ENCODE measurements around the gene ZNF146. TPM values are rescaled to one million over a fixed set of nuclear protein-coding genes. Genes with fewer than 3 reads are reported as not detected.

ZNF146 gene
- polyA plus RNA-seq, 6 donors from 2014 or later, result 28.0 to 85.3 (median 67.6) TPM

GRCh38 chr19:36246006-36246481 is 31.1 kb downstream of the ZNF146 start:
- H3K27me3 Mint-ChIP-seq, result peaks cover 4 to 18% (median 14%) of the 10 kb centered on the region in 3 donors
- H3K27ac Mint-ChIP-seq, result no peak overlapping the region
- H3K36me3 Mint-ChIP-seq, result no peaks in the 10 kb centered on the region
- DNase-seq (no peak), ATAC-seq (ENCODE audit: low read depth in 2 of 2) (no peak)
- H3K4me1 Mint-ChIP-seq, result peaks cover 4 to 11% (median 6%) of the 10 kb centered on the region in 3 donors
- peaks cover 4 to 37% (median 25%) of the 10 kb centered on the region in 7 donors for H3K9me3 Mint-ChIP-seq
- H3K4me3 Mint-ChIP-seq, result peak overlapping the region in 4 of 8 donors; percentile 37 to 74 (median 59)

DNA sequence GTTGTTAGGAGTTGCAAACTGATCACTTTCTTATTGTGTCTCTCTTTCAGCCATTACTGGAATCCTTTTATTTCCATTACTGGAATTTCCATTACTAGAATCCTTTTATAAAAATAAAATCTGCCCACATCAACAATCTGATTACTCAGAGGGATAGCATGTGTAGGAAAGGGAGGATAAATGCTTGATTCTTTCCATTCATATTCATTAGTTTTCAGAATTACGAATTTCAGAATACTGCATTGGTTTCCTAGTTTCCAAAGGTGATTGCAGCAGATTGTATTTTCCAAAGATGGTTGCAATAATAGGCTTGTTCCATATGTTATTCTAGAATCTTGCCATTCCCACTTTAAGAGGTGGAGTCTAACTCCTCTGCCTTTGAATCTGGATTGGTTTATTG is 37.1 kb downstream of the ZNF146 start:
- peaks cover 5 to 13% of the 10 kb centered on the region in 2 donors for H3K36me3 Mint-ChIP-seq
- peaks cover 0 to 26% (median 2%) of the 10 kb centered on the region in 7 donors for H3K9me3 Mint-ChIP-seq
- no peak for ATAC-seq (ENCODE audit: low read depth in 2 of 2)
- no peaks in the 10 kb centered on the region for H3K27me3 Mint-ChIP-seq
- no peak overlapping the region for H3K27ac Mint-ChIP-seq
- H3K4me3 Mint-ChIP-seq, result no peak overlapping the region
- no peak for DNase-seq
- H3K4me1 Mint-ChIP-seq, result no peaks in the 10 kb centered on the region

DNA sequence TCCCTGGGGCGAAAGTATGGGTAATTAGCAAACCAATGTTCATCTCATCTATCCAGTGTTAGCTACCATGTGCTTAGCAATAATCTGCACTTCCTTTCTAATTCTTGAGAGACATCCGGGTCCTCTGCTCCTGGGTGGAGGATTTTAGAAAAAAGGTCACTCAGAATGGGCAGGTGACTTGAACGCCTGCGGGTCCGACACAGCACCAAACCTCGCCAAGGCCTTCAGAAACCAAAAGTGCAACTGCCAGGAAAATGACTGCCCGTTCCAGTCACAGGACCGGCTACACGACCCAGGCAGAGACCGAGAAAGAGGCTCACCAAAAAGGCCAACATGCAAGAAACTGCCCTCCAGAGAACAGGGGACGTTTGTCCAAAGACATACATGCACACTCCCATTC is 39.9 kb downstream of the ZNF146 start:
- peaks cover 0 to 10% (median 8%) of the 10 kb centered on the region in 3 donors for H3K27me3 Mint-ChIP-seq
- DNase-seq, result no peak
- no peak overlapping the region for H3K27ac Mint-ChIP-seq
- H3K4me3 Mint-ChIP-seq, result peak overlapping the region in 1 of 8 donors; percentile 33
- H3K4me1 Mint-ChIP-seq, result no peaks in the 10 kb centered on the region
- peaks cover 0 to 23% (median 6%) of the 10 kb centered on the region in 7 donors for H3K9me3 Mint-ChIP-seq
- peaks cover 5 to 21% of the 10 kb centered on the region in 2 donors for H3K36me3 Mint-ChIP-seq
- ATAC-seq (ENCODE audit: low read depth in 2 of 2), result no peak

DNA sequence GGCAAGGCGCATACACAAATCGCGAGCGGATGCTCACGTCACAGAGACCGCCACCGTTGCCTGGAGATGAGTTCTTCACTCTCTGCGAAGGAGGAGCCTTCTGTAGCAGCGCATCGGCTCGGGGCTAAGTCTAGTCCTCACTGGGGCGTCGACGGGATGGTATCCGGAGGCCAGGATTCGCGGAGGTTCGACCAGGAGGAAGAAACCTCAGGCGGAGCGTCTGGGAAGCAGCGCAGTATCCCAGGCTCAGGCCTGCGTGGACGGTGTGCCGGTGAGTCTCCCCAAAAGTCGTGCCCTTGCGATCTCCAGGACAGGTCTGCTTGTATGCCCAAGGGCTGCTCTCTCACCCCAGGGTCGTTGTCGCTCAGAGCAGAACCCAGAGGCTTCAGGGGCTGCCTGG is 40.4 kb downstream of the ZNF146 start:
- DNase-seq, result no peak
- H3K4me3 Mint-ChIP-seq, result no peak overlapping the region
- no peak for ATAC-seq (ENCODE audit: low read depth in 2 of 2)
- H3K9me3 Mint-ChIP-seq, result peaks cover 0 to 23% (median 6%) of the 10 kb centered on the region in 7 donors
- peaks cover 5 to 21% of the 10 kb centered on the region in 2 donors for H3K36me3 Mint-ChIP-seq
- no peak overlapping the region for H3K27ac Mint-ChIP-seq
- no peaks in the 10 kb centered on the region for H3K4me1 Mint-ChIP-seq
- H3K27me3 Mint-ChIP-seq, result peaks cover 0 to 10% (median 8%) of the 10 kb centered on the region in 3 donors

DNA sequence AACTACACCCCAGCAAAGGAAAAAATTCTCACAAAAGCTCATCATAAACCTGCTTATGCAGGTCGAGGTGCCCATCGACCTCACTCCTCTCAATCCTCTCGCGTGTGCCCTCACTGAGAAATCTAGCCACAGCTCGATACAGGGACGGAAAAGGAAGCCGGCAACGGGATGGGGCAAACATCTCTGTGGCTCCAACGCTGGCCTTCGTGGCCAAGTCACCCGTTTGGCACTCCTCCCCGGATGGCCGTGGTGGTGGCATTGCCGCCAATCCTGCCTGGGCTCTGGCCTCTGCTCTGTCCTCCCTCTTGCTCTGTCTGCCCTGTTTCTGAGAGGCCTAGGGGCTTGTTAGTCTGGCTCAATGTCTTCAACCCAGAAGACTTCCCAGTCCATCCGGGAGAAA is 41.2 kb downstream of the ZNF146 start:
- Mint-ChIP-seq H3K27ac (no peak overlapping the region), H3K27me3 (peaks cover 0 to 10% (median 8%) of the 10 kb centered on the region in 3 donors), H3K36me3 (peaks cover 5 to 21% of the 10 kb centered on the region in 2 donors), H3K4me1 (no peaks in the 10 kb centered on the region), H3K4me3 (peak overlapping the region in 1 of 8 donors; percentile 26), H3K9me3 (peaks cover 0 to 23% (median 6%) of the 10 kb centered on the region in 7 donors)
- DNase-seq (no peak), ATAC-seq (ENCODE audit: low read depth in 2 of 2) (no peak)

DNA sequence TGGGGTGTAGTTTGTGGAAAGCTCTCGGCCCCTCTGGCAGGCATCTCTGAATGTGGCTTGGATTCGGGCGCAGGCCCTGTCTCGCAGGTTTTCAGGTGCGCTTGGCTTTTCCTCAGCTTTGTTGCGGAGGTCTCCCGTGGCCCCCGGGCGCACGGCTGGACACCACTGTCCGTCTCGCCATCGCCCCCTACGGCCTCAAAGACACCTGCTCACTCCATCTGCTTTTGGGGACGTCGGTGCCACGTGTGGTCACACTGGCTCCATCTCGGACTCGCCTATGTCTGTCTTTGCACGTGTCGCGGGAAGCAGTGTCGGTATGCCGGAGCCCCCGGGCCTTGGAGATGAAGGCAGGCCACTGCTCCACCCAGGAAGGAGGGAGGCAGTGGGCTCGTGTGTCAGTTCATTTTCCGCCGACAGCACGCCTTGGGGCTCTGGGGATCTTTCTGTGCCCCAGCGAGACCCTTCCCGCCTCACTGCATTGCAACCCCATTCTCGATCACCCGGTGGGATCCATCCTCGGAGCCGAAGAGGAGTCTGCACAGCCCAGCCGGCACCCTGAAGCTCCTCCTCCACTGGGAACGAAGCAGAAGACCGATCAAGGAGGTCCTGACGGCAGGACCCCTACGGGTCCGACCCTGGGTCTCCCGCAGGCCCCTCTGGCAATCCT is 42.1 kb downstream of the ZNF146 start:
- no peak overlapping the region for H3K4me3 Mint-ChIP-seq
- H3K9me3 Mint-ChIP-seq, result peaks cover 0 to 20% (median 6%) of the 10 kb centered on the region in 7 donors

GRCh38 chr19:36257520-36257876 is 42.6 kb downstream of the ZNF146 start:
- DNase-seq (no peak), ATAC-seq (ENCODE audit: low read depth in 2 of 2) (no peak)
- H3K9me3 Mint-ChIP-seq, result peaks cover 0 to 20% (median 6%) of the 10 kb centered on the region in 7 donors
- no peak overlapping the region for H3K27ac Mint-ChIP-seq
- H3K27me3 Mint-ChIP-seq, result peaks cover 0 to 10% (median 8%) of the 10 kb centered on the region in 3 donors
- H3K4me1 Mint-ChIP-seq, result no peaks in the 10 kb centered on the region
- H3K36me3 Mint-ChIP-seq, result peaks cover 5 to 21% of the 10 kb centered on the region in 2 donors
- peak overlapping the region in 1 of 8 donors; percentile 33 for H3K4me3 Mint-ChIP-seq

More for the DNA sequence above, 42.1 kb downstream of the ZNF146 start:
- Mint-ChIP-seq H3K27ac (no peak overlapping the region), H3K36me3 (peaks cover 5 to 21% of the 10 kb centered on the region in 2 donors), H3K27me3 (peaks cover 0 to 10% (median 8%) of the 10 kb centered on the region in 3 donors), H3K4me1 (no peaks in the 10 kb centered on the region)
- ATAC-seq (ENCODE audit: low read depth in 2 of 2), result no peak
- DNase-seq, result no peak

GRCh38 chr19:36258028-36258875 is 43.3 kb downstream of the ZNF146 start:
- Mint-ChIP-seq H3K4me3 (peak overlapping the region in 2 of 8 donors; percentile 1 to 37), H3K4me1 (no peaks in the 10 kb centered on the region), H3K27ac (peak overlapping the region in 1 of 6 donors; percentile 57), H3K27me3 (peaks cover 0 to 10% (median 8%) of the 10 kb centered on the region in 3 donors), H3K36me3 (peaks cover 5 to 21% of the 10 kb centered on the region in 2 donors), H3K9me3 (peaks cover 3 to 20% (median 9%) of the 10 kb centered on the region in 7 donors)
- ATAC-seq (ENCODE audit: low read depth in 2 of 2) (no peak), DNase-seq (no peak)

DNA sequence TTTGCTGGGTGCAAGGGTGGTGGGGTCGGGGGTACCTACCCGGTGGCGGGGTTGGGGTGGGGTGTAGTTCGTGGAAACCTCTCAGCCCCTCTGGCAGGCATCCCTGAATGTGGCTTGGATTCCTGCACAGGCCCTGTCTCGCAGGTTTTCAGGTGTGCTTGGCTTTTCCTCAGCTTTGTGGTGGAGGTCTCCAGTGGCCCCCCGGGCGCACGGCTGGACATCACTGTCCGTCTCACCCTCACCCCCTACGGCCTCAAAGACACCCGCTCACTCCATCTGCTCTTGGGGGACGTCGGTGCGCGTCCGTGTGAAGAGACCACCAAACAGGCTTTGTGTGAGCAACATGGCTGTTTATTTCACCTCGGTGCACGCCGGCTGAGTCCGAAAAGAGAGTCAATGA is 44.3 kb downstream of the ZNF146 start:
- peaks cover 5 to 21% of the 10 kb centered on the region in 2 donors for H3K36me3 Mint-ChIP-seq

DNA sequence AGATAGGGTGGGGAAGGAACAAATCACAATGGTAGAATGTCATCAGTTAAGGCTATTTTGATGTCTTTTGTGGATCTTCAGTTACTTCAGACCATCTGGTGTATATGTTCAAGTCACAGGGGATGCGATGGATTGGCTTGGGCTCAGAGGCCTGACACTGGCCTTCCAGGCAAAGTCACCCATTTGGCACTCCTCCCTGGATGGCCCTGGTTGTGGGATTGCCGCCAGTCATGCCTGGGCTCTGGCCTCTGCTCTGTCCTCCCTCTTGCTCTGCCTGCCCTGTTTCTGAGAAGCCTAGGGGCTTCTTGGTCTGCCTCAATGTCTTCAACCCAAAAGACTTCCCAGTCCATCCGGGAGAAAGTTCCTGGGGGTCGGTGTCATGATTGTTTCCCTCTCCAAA is 50.2 kb downstream of the ZNF146 start:
- no peaks in the 10 kb centered on the region for H3K27me3 Mint-ChIP-seq
- H3K27ac Mint-ChIP-seq, result no peak overlapping the region
- H3K4me3 Mint-ChIP-seq, result no peak overlapping the region
- ATAC-seq (ENCODE audit: low read depth in 2 of 2) (no peak), DNase-seq (no peak)
- H3K36me3 Mint-ChIP-seq, result peaks cover 0 to 9% of the 10 kb centered on the region in 2 donors
- peaks cover 0 to 20% (median 15%) of the 10 kb centered on the region in 7 donors for H3K9me3 Mint-ChIP-seq
- no peaks in the 10 kb centered on the region for H3K4me1 Mint-ChIP-seq

More for the DNA sequence above, 44.3 kb downstream of the ZNF146 start:
- peaks cover 3 to 22% (median 10%) of the 10 kb centered on the region in 7 donors for H3K9me3 Mint-ChIP-seq
- H3K4me1 Mint-ChIP-seq, result no peaks in the 10 kb centered on the region
- DNase-seq (no peak), ATAC-seq (ENCODE audit: low read depth in 2 of 2) (no peak)
- no peak overlapping the region for H3K27ac Mint-ChIP-seq
- H3K4me3 Mint-ChIP-seq, result no peak overlapping the region
- peaks cover 0 to 10% (median 8%) of the 10 kb centered on the region in 3 donors for H3K27me3 Mint-ChIP-seq

- Mint-ChIP-seq H3K4me3 (no peak overlapping the region), H3K27ac (no peak overlapping the region), H3K9me3 (peaks cover 0 to 20% (median 15%) of the 10 kb centered on the region in 7 donors), H3K4me1 (no peaks in the 10 kb centered on the region), H3K27me3 (no peaks in the 10 kb centered on the region), H3K36me3 (peaks cover 0 to 9% of the 10 kb centered on the region in 2 donors)
- ATAC-seq (ENCODE audit: low read depth in 2 of 2), result no peak
- no peak for DNase-seq
Measured at GRCh38 chr19:36265856-36266374, 51.0 kb downstream of the ZNF146 start.

DNA sequence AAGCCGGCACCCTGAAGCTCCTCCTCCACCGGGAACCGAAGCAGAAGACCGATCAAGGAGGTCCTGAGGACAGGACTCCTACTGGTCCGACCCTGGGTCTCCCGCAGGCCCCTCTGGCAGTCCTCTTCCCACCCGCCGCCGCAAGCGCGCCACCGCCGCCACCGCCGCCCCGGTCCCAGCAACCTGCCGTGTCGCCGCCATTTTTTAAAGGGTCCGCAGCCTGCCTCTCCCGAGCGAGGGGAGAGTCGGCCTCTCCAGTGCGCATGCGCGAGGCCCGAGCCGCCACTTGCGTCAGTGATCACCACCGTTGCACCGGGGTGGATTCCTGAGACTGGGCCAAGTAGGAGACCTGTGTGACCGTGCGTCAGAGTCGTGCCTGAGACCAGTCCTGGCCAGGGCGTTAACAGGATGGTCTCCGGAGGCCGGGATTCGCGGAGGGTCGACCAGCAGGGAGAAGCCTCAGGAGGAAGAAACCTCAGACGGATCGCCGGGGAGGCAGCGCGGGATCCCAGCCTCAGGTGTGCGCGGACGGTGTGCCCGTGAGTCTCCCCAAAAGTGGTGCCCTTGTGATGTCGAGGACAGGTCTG is 51.6 kb downstream of the ZNF146 start:
- Mint-ChIP-seq H3K27me3 (no peaks in the 10 kb centered on the region), H3K27ac (peak overlapping the region in 1 of 6 donors; percentile 25), H3K9me3 (peaks cover 0 to 20% (median 15%) of the 10 kb centered on the region in 7 donors), H3K4me3 (no peak overlapping the region), H3K4me1 (no peaks in the 10 kb centered on the region), H3K36me3 (peaks cover 0 to 9% of the 10 kb centered on the region in 2 donors)
- no peak for DNase-seq
- ATAC-seq (ENCODE audit: low read depth in 2 of 2), result no peak
